Stimulated activated CD4-positive, alpha-beta T cell treated with anti-CD3 and anti-CD28 coated beads, Interleukin-12 subunit alpha, Interleukin-12 subunit beta, amount 100 ng/mL, for 24 hours (primary cell): ENCODE measurements around the gene KLHL40.

Source experiments
- DNase-seq, 2 experiments: peaks; one replicate each; pipeline ENCODE4 v3.0.0-alpha.2; 2020; ENCODE audit warnings: low read depth in 2 of 2

The KLHL40 gene

GRCh38 chr3:42690191-42690590, 4.9 kb downstream of the KLHL40 start:
- no peak for DNase-seq

GRCh38 chr3:42690766-42691680, 5.7 kb downstream of the KLHL40 start:
- DNase-seq = no peak

- no peak for DNase-seq
These were observed 6.7 kb downstream of the KLHL40 start for GRCh38 chr3:42691816-42692666.

GRCh38 chr3:42692667-42693529, 7.6 kb downstream of the KLHL40 start:
- DNase-seq = no peak

- DNase-seq = no peak
These were observed 8.2 kb downstream of the KLHL40 start for GRCh38 chr3:42693530-42693930.

- DNase-seq = no peak
These were observed 9.0 kb downstream of the KLHL40 start for GRCh38 chr3:42694366-42694765.

GRCh38 chr3:42696356-42697288, 11.3 kb downstream of the KLHL40 start:
- DNase-seq = no peak

- no peak for DNase-seq
These were observed 12.1 kb downstream of the KLHL40 start for GRCh38 chr3:42697289-42698051.

GRCh38 chr3:42698216-42698910, 13.0 kb downstream of the KLHL40 start:
- no peak for DNase-seq

- DNase-seq = no peak
These were observed 13.5 kb downstream of the KLHL40 start for GRCh38 chr3:42698911-42699230.

- DNase-seq = no peak
These were observed 14.2 kb downstream of the KLHL40 start for GRCh38 chr3:42699511-42699971.

GRCh38 chr3:42700366-42701288, 15.3 kb downstream of the KLHL40 start:
- no peak for DNase-seq

- DNase-seq = peak; percentile 11 to 31
These were observed 16.2 kb downstream of the KLHL40 start for GRCh38 chr3:42701371-42702065.

- DNase-seq = no peak
These were observed 17.0 kb downstream of the KLHL40 start, which contains the start of gene HHATL for GRCh38 chr3:42702066-42702951. Gene HHATL, minus strand, starts transcription at chr3:42702798. Its CDS starts 1,972 bp downstream, at chr3:42700826.

GRCh38 chr3:42702982-42703694, 17.8 kb downstream of the KLHL40 start:
- no peak for DNase-seq

GRCh38 chr3:42703695-42704025, 18.3 kb downstream of the KLHL40 start:
- DNase-seq = no peak
